Ishikawa (cell line): ENCODE data around the gene FASTK.
A peak's percentile ranks its signal among the peaks of the same experiment; 100 is the strongest.

Source experiments
- CEBPB ChIP-seq: IDR thresholded peaks from 2 replicates; pipeline ENCODE4 v1.6.1; 2012
- CREB1 ChIP-seq: IDR thresholded peaks from 2 replicates; pipeline ENCODE4 v1.6.1; 2012; ENCODE audit warnings: low read depth
- EGR1 ChIP-seq: IDR thresholded peaks from 2 replicates; pipeline ENCODE4 v1.6.1; 2012
- EP300 ChIP-seq: IDR thresholded peaks from 2 replicates; pipeline ENCODE4 v1.6.1; 2012; ENCODE audit warnings: borderline replicate concordance
- FOXM1 ChIP-seq: IDR thresholded peaks from 2 replicates; pipeline ENCODE4 v1.6.1; 2012; ENCODE audit warnings: low read depth, borderline replicate concordance
- MAX ChIP-seq: IDR thresholded peaks from 2 replicates; pipeline ENCODE4 v1.6.1; 2012
- NFIC ChIP-seq: IDR thresholded peaks from 2 replicates; pipeline ENCODE4 v1.6.1; 2012
- RAD21 ChIP-seq: IDR thresholded peaks from 2 replicates; pipeline ENCODE4 v1.6.1; 2012; ENCODE audit warnings: low read depth
- REST ChIP-seq: IDR thresholded peaks from 2 replicates; pipeline ENCODE4 v1.6.1; 2012; ENCODE audit warnings: low read depth, mild to moderate bottlenecking
- TAF1 ChIP-seq: IDR thresholded peaks from 2 replicates; pipeline ENCODE4 v1.6.1; 2012; ENCODE audit warnings: low read depth, mild to moderate bottlenecking
- TCF12 ChIP-seq: IDR thresholded peaks from 2 replicates; pipeline ENCODE4 v1.6.1; 2012; ENCODE audit warnings: low read depth
- TEAD4 ChIP-seq: IDR thresholded peaks from 2 replicates; pipeline ENCODE4 v1.6.1; 2012
- USF1 ChIP-seq: IDR thresholded peaks from 2 replicates; pipeline ENCODE4 v1.6.1; 2012
- YY1 ChIP-seq: IDR thresholded peaks from 2 replicates; pipeline ENCODE4 v1.6.1; 2012; ENCODE audit warnings: low read depth
- ZBTB7A ChIP-seq: IDR thresholded peaks from 2 replicates; pipeline ENCODE4 v1.6.1; 2012; ENCODE audit warnings: low read depth

The FASTK gene

GRCh38 chr7:151066273-151066974 lies 14.2 kb downstream of the FASTK start:
- TF ChIP-seq REST (no peak), FOXM1 (no peak)

GRCh38 chr7:151065516-151065915 lies 15.1 kb downstream of the FASTK start:
- TF ChIP-seq TEAD4 (no peak), TAF1 (no peak), NFIC (no peak), USF1 (no peak), RAD21 (no peak), EGR1 (no peak), ZBTB7A (no peak), YY1 (no peak), CEBPB (no peak), REST (no peak), MAX (no peak), TCF12 (no peak), CREB1 (no peak)

GRCh38 chr7:151064993-151065392 lies 15.6 kb downstream of the FASTK start:
- TF ChIP-seq TAF1 (no peak), CEBPB (no peak), NFIC (no peak), RAD21 (no peak), YY1 (no peak), EGR1 (no peak), USF1 (no peak), CREB1 (no peak), EP300 (no peak), TEAD4 (no peak), FOXM1 (no peak), ZBTB7A (no peak), TCF12 (no peak)

GRCh38 chr7:151064454-151064853 lies 16.2 kb downstream of the FASTK start:
- no peak for TF ChIP-seq MAX
- TF ChIP-seq TEAD4: no peak
- TF ChIP-seq ZBTB7A: no peak
- TF ChIP-seq RAD21: no peak

GRCh38 chr7:151063212-151063561 lies 17.4 kb downstream of the FASTK start:
- no peak for TF ChIP-seq CREB1
- no peak for TF ChIP-seq NFIC

GRCh38 chr7:151062399-151063211 lies 18.0 kb downstream of the FASTK start:
- no peak for TF ChIP-seq EP300
- peak; percentile 76 for TF ChIP-seq USF1
